GM12873 (cell line): ENCODE results near the gene ATP5F1D.

Experiments used
- CTCF ChIP-seq: IDR thresholded peaks from 2 replicates; pipeline ENCODE4 v1.5.1; 2012; ENCODE audit warnings: low read depth, mild to moderate bottlenecking, moderate library complexity, low read length, control low read depth; ENCODE audit not compliant: insufficient read depth; ENCODE audit errors: missing control alignments

Gene ATP5F1D

GRCh38 chr19:1236576-1236975 lies 5.0 kb upstream of the ATP5F1D start:
- no peak for TF ChIP-seq CTCF

GRCh38 chr19:1237027-1237659 lies 4.4 kb upstream of the ATP5F1D start:
- no peak for TF ChIP-seq CTCF

DNA sequence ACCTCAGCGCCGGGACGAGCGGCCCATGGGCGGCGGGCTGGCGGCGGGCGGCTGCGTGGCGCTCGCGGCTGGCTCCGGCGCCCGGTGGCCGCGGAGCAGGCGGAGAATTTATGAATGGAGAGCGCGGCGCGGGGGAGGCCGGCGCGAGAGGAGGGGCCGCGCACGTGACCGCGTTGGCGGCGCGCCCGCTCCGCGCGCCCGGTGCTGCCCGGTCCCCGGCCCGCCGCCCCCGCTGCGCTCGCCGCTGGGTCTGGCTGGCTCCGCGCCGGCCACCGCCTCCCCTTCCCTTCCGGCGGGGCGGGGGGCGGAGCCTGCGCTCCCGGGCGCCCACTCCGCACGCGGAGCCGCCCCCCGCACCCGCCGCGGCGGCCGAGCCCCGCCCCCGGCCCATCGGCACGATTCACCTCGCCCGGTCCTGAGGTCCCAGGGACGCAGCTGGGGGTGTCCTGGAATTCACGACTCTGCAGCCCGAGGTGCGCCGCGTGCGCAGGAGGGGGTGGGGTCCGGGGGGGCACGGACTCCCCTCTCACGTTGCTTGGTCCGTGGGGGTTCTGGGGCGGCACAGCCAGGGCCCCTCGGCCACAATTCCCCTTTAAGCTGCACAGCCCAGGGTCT lies 3.7 kb upstream of the ATP5F1D start, which contains the start of gene CBARP:
Gene CBARP (minus strand): TSS at position 252 of the 615 bp plus-strand sequence. CDS start 1,905 bp downstream, outside the sequence.
- no peak for TF ChIP-seq CTCF

DNA sequence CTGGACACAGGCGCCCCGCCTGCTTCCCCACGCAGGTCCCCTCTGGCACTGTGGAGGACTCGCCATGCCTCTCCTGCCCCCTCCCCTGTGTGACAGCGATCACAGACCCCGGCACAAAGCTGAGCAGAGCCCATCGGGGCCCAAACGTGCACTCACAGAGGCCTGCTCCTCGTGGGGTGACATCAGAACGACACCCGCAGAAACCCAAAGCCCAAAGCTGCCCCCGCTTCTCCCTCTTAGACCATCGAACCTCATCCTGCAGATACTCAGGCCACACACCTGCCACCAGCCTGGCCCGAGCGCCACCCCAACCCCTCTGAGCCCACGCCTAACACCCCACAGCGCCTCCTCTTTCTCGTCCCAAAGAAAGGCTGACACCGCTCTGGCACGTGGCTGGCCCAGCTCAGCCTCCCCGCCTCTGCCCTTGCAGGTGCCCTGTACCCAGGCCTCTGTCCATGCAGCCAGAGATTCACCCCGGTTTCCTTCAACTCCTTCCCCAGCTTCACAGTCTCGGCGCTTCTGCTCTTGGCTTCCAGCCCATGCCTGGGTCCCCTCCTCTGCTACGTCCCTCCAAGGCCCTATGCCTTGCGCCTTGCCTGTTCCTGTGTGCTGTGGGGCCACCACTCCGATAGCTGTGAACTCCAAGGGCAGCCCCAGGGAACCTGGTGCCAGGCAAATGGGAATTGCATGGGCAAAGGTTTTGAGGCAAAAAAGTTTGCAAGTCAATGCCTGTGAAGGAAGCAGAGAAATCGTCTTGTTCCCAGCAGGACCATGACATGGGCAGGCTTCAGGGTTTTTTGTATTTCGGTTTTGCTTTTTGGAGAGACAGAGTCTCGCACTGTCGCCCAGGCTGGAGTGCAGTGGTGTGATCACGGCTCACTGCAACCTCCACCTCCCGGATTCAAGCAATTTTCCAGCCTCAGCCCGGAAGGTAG lies 2.9 kb upstream of the ATP5F1D start:
- no peak for TF ChIP-seq CTCF

DNA sequence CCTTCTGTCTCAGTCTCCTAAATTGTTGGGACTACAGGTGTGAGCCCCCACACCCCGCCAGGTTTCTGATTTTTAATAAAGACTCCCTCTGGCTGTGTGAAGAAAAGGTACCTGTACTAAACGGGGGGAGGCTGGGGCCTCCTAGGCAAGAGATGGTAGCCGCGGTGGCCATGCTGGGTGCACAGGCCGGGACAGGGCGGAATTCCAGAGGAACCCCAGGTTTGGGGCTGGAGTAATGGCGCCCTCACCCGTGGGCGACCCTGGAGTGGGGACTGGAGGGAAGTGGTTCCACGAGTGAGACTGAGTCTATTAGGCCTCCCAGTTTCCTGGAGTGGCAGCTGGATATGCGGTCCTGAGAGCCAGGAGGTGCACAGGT lies 2.1 kb upstream of the ATP5F1D start:
- no peak for TF ChIP-seq CTCF

DNA sequence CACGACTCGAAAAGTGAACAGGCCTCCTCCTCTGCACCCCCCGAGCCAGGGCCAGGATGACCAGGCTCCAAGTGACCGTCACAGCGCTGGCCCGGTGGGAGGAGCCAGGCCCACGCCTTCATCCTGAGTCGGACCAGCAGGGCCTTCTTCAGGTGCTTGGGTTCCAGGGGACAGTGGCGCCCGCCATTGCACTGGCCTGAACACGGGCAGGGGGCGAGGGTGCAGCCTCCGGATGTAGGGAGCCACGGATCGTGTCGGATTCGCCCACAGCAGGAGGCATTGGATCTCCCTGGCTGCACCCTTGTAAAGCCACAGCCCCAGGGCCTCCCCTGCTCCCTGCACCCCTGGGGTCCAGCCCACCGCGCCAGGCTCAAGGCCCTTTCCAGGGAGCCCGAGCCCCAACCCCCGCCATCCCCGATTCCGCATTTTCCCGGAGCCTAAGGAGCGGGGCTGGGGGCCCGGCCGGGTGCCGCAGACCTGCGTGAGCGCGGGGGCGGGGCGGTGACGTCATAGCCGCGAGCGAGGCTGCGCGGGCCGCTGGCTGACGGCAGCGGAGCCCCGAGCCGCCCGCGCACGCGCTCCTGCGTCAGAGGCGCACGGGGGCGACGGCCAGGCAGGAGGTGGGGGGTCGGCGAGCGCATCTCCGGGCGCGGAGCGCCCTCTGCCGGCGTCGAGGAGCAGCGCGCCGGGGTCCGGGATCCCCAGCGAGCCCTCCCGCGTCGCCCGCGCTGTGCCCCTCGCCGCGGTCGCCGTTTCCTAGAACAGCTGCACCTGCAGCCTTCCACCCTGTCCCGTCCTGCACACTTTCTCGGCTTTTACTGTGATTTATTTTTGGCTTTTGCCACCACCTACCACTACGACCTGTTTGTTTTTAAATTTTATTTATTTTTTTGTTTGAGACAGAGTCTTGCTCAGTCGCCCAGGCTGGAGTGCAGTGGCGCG lies 1.5 kb upstream of the ATP5F1D start:
- peak; percentile 83 for TF ChIP-seq CTCF

DNA sequence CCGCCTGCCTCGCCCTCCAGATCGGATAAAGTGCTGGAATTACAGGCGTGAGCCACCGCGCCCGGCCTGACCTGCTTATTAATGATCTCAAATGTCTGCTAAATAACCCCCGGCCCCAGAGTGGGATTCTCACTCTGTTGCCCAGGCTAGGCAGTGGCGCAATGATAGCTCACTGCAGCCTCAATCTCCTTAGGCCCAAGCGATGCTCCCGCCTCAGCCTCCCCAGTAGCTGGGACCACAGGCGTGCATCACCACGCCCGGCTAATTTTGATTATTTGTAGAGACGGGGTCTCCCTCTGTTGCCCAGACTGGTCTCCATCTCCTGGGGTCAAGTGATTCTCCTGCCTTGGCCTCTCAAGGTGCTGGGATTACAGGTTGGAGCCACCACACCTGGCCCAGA lies 626 bp upstream of the ATP5F1D start:
- peak; percentile 3 for TF ChIP-seq CTCF
